ENCODE results near the gene FAM151B. TPM values are rescaled to one million over a fixed set of nuclear protein-coding genes. Genes with fewer than 3 reads are reported as not detected.
"Not testable (repeated sequence)": the region's sequence is repeated elsewhere in the genome, so short reads cannot be mapped to it uniquely, and the experiment has no call there.

FAM151B gene
- total and polyA plus RNA-seq, 3 experiments from 2014 or later, result 0.18 to 0.24 TPM; not detected in 1

DNA sequence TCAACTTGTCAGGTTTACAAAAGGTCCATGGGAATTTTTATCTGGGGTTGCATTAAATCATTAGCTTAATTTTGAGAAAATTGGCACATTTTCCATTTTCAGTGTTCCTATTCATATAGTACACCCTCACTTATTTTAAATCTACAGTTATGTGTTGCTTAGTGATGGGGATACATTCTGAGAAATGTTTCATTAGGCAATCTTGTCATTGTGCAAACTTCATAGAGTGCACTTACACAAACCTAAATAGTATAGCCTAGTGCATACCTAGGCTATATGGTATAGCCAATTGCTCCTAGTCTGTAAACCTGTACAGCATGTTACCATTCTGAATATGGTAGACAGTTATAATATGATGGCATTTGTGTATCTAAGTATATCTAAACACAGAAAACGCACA, 19.8 kb upstream of the FAM151B start:
- no peak overlapping the region for H3K27ac ChIP-seq (ENCODE audit: low read depth, low read length)
- Mint-ChIP-seq H3K27ac (no peak overlapping the region), H3K4me3 (no peak overlapping the region), H3K9me3 (peaks cover 25 to 44% (median 37%) of the 10 kb centered on the region in 5 donors), H3K36me3 (peaks cover 39 to 95% (median 80%) of the 10 kb centered on the region in 3 donors), H3K4me1 (no peaks in the 10 kb centered on the region), H3K27me3 (peaks cover 0 to 1% of the 10 kb centered on the region in 2 donors)
- ChIA-PET POLR2A (no interaction called here), CTCF (interaction anchor here (1.3 kb wide), 1 partner anchor 14 kb away, joined by 4 read pairs; no protein-coding TSS in a partner anchor)
- DNase-seq, result no peak
- H3K36me3 ChIP-seq (ENCODE audit: insufficient read depth, low read length), result no peaks in the 10 kb centered on the region
- H3K9me3 ChIP-seq (ENCODE audit: low read length), result peaks cover 3% of the 10 kb centered on the region
- H3K27me3 ChIP-seq (ENCODE audit: insufficient read depth, low read length, poor library complexity, severe bottlenecking), result no peaks in the 10 kb centered on the region
- no peak overlapping the region for H3K4me3 ChIP-seq (ENCODE audit: low read length)
- H3K4me1 ChIP-seq (ENCODE audit: insufficient read depth, low read length), result no peaks in the 10 kb centered on the region

DNA sequence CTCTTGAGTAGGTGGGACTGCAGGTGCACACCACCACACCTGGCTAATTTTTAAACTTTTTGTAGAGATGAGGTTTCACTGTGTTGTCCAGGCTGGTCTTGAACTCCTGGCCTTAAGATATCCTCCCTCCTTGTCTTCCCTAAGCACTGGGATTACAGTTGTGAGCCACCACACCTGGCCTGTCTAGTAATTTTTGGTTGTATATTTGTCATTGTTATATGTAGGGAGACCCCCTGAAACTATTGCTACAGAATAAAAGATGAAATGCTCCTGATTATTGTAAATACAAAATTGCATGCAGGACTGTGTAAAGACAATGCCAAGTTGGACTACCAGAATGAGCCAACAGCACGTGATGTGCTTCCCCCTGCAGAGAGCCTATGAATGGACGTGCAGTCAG, 17.3 kb upstream of the FAM151B start:
- H3K4me3 ChIP-seq (ENCODE audit: low read length); CTCF ChIA-PET; H3K9me3 ChIP-seq (ENCODE audit: low read length); H3K27ac Mint-ChIP-seq; H3K36me3 ChIP-seq (ENCODE audit: insufficient read depth, low read length); H3K4me1 ChIP-seq (ENCODE audit: insufficient read depth, low read length); POLR2A ChIA-PET; H3K4me3 Mint-ChIP-seq; DNase-seq; H3K4me1 Mint-ChIP-seq; H3K27ac ChIP-seq (ENCODE audit: low read depth, low read length); H3K27me3 ChIP-seq (ENCODE audit: insufficient read depth, low read length, poor library complexity, severe bottlenecking); H3K27me3 Mint-ChIP-seq: not testable (repeated sequence)
- Mint-ChIP-seq H3K9me3 (peaks cover 10 to 26% (median 22%) of the 10 kb centered on the region in 5 donors), H3K36me3 (peaks cover 45 to 97% (median 82%) of the 10 kb centered on the region in 3 donors)

GRCh38 chr5:80474929-80475328, 13.0 kb upstream of the FAM151B start:
- no peak overlapping the region for H3K4me3 ChIP-seq (ENCODE audit: low read length)
- no peaks in the 10 kb centered on the region for H3K4me1 ChIP-seq (ENCODE audit: insufficient read depth, low read length)
- H3K36me3 ChIP-seq (ENCODE audit: insufficient read depth, low read length), result no peaks in the 10 kb centered on the region
- ChIA-PET CTCF (no interaction called here), POLR2A (no interaction called here)
- H3K4me3 Mint-ChIP-seq, result no peak overlapping the region
- no peak overlapping the region for H3K27ac ChIP-seq (ENCODE audit: low read depth, low read length)
- no peak for DNase-seq
- no peaks in the 10 kb centered on the region for H3K27me3 ChIP-seq (ENCODE audit: insufficient read depth, low read length, poor library complexity, severe bottlenecking)
- H3K4me1 Mint-ChIP-seq, result no peaks in the 10 kb centered on the region
- H3K9me3 ChIP-seq (ENCODE audit: low read length), result no peaks in the 10 kb centered on the region
- no peak overlapping the region for H3K27ac Mint-ChIP-seq
- H3K9me3 Mint-ChIP-seq, result peaks cover 6 to 21% (median 16%) of the 10 kb centered on the region in 5 donors
- peaks cover 0 to 3% of the 10 kb centered on the region in 2 donors for H3K27me3 Mint-ChIP-seq
- H3K36me3 Mint-ChIP-seq, result peaks cover 35 to 86% (median 71%) of the 10 kb centered on the region in 3 donors

GRCh38 chr5:80479713-80480112, 8.2 kb upstream of the FAM151B start:
- no peak overlapping the region for H3K4me3 ChIP-seq (ENCODE audit: low read length)
- H3K36me3 ChIP-seq (ENCODE audit: insufficient read depth, low read length), result no peaks in the 10 kb centered on the region
- DNase-seq, result no peak
- H3K9me3 ChIP-seq (ENCODE audit: low read length), result no peaks in the 10 kb centered on the region
- Mint-ChIP-seq H3K4me1 (no peaks in the 10 kb centered on the region), H3K4me3 (peak overlapping the region in 1 of 7 donors; percentile 9), H3K36me3 (peaks cover 16 to 69% (median 33%) of the 10 kb centered on the region in 3 donors), H3K27me3 (peaks cover 0 to 5% of the 10 kb centered on the region in 2 donors), H3K9me3 (peaks cover 19 to 41% (median 31%) of the 10 kb centered on the region in 5 donors), H3K27ac (no peak overlapping the region)
- H3K27ac ChIP-seq (ENCODE audit: low read depth, low read length), result no peak overlapping the region
- no peaks in the 10 kb centered on the region for H3K4me1 ChIP-seq (ENCODE audit: insufficient read depth, low read length)
- POLR2A ChIA-PET, result no interaction called here
- no peaks in the 10 kb centered on the region for H3K27me3 ChIP-seq (ENCODE audit: insufficient read depth, low read length, poor library complexity, severe bottlenecking)
- CTCF ChIA-PET, result interaction anchor here (1.7 kb wide), 1 partner anchor 192 kb away, joined by 3 read pairs; no protein-coding TSS in a partner anchor

DNA sequence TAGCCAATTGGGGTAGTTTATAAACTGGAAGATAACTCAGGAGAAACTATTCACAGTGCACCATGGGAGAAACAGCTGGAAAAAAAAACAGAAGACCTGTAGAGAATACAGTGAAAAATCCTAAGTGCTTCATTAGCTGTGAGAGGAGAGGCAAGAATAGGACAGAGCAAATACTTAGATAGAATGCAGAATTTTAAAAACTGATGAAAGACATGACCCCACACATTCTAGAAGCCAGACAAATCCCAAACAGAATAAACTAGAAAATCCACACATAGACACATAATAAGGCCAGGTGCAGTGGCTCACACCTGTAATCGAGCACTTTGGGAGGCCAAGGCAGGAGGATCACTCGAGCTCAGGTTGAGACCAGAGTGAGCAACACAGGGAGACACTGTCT, 7.5 kb upstream of the FAM151B start:
- POLR2A ChIA-PET, result no interaction called here
- peaks cover 9 to 69% (median 27%) of the 10 kb centered on the region in 3 donors for H3K36me3 Mint-ChIP-seq
- H3K27me3 ChIP-seq (ENCODE audit: insufficient read depth, low read length, poor library complexity, severe bottlenecking), result no peaks in the 10 kb centered on the region
- H3K9me3 Mint-ChIP-seq, result peaks cover 23 to 48% (median 35%) of the 10 kb centered on the region in 5 donors
- no peaks in the 10 kb centered on the region for H3K9me3 ChIP-seq (ENCODE audit: low read length)
- H3K27ac Mint-ChIP-seq, result no peak overlapping the region
- H3K4me1 Mint-ChIP-seq, result no peaks in the 10 kb centered on the region
- no peaks in the 10 kb centered on the region for H3K4me1 ChIP-seq (ENCODE audit: insufficient read depth, low read length)
- no peak overlapping the region for H3K4me3 Mint-ChIP-seq
- no peak overlapping the region for H3K27ac ChIP-seq (ENCODE audit: low read depth, low read length)
- H3K27me3 Mint-ChIP-seq, result peaks cover 3 to 9% of the 10 kb centered on the region in 2 donors
- no peak for DNase-seq
- no peak overlapping the region for H3K4me3 ChIP-seq (ENCODE audit: low read length)
- no peaks in the 10 kb centered on the region for H3K36me3 ChIP-seq (ENCODE audit: insufficient read depth, low read length)
- CTCF ChIA-PET, result no interaction called here

DNA sequence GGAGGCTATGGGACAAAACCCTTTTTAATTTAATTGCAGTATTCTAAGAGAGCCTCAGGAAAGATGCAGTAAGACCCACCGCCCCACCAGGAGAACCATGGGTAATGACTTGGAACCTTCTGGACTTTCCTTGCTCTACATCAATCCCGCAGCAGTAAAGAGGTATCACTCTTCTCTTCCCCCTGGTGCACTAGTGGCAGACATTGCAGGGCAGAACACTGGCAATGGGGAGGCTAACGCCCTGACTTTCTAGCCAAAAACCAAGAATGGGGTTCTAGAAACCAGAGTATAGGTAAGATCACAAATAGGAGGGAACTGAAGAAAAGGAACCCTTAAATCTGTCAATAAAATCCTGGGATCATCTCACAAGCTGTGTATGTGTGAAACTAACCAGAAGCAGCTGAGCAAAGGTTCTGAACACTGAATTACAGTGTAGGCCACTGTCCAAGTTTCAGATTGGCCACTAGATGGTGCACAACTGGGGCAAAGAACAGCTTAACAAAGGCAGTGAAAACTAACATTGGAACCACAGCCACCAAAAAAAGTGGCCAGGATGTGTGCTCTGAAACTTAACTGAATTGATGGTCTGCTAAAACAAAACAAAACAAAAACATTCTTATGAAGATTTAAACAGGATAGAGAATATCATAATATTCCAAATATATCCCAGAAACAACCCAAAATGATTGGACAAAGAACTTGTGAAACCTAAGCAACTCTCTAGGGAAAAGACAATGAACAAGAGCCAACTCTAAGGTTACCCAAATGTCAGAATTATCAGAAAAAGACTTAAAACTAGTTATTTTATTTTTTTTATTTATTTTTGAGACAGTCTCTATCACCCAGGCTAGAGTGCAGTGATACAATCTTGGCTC, 6.6 kb upstream of the FAM151B start:
- Histone ChIP-seq H3K4me3 (ENCODE audit: low read length) (no peak overlapping the region), H3K27ac (ENCODE audit: low read depth, low read length) (no peak overlapping the region), H3K36me3 (ENCODE audit: insufficient read depth, low read length) (no peaks in the 10 kb centered on the region), H3K27me3 (ENCODE audit: insufficient read depth, low read length, poor library complexity, severe bottlenecking) (no peaks in the 10 kb centered on the region), H3K9me3 (ENCODE audit: low read length) (no peaks in the 10 kb centered on the region), H3K4me1 (ENCODE audit: insufficient read depth, low read length) (no peaks in the 10 kb centered on the region)
- peak in 1 of 5 donors; percentile 6 for DNase-seq
- Mint-ChIP-seq H3K4me3 (peak overlapping the region in 1 of 7 donors; percentile 10), H3K27me3 (peaks cover 7 to 12% of the 10 kb centered on the region in 2 donors), H3K36me3 (peaks cover 6 to 64% (median 20%) of the 10 kb centered on the region in 3 donors), H3K9me3 (peaks cover 23 to 52% (median 36%) of the 10 kb centered on the region in 5 donors), H3K27ac (no peak overlapping the region), H3K4me1 (no peaks in the 10 kb centered on the region)
- POLR2A ChIA-PET, result no interaction called here
- CTCF ChIA-PET, result interaction anchor here (1.2 kb wide), 1 partner anchor 13 kb away, joined by 4 read pairs; no protein-coding TSS in a partner anchor

- Histone ChIP-seq H3K36me3 (ENCODE audit: insufficient read depth, low read length) (no peaks in the 10 kb centered on the region), H3K4me3 (ENCODE audit: low read length) (no peak overlapping the region), H3K9me3 (ENCODE audit: low read length) (no peaks in the 10 kb centered on the region), H3K27ac (ENCODE audit: low read depth, low read length) (no peak overlapping the region), H3K27me3 (ENCODE audit: insufficient read depth, low read length, poor library complexity, severe bottlenecking) (no peaks in the 10 kb centered on the region), H3K4me1 (ENCODE audit: insufficient read depth, low read length) (no peaks in the 10 kb centered on the region)
- DNase-seq, result no peak
- POLR2A ChIA-PET, result no interaction called here
- Mint-ChIP-seq H3K27ac (no peak overlapping the region), H3K27me3 (peaks cover 17 to 18% of the 10 kb centered on the region in 2 donors), H3K9me3 (peaks cover 23 to 61% (median 38%) of the 10 kb centered on the region in 5 donors), H3K4me3 (no peak overlapping the region), H3K4me1 (peaks cover 4 to 9% (median 8%) of the 10 kb centered on the region in 3 donors), H3K36me3 (peaks cover 6 to 62% (median 12%) of the 10 kb centered on the region in 3 donors)
- CTCF ChIA-PET, result interaction anchor here (1.2 kb wide), 1 partner anchor 15 kb away, joined by 4 read pairs; no protein-coding TSS in a partner anchor
Observed at GRCh38 chr5:80482578-80482977, 5.3 kb upstream of the FAM151B start.

DNA sequence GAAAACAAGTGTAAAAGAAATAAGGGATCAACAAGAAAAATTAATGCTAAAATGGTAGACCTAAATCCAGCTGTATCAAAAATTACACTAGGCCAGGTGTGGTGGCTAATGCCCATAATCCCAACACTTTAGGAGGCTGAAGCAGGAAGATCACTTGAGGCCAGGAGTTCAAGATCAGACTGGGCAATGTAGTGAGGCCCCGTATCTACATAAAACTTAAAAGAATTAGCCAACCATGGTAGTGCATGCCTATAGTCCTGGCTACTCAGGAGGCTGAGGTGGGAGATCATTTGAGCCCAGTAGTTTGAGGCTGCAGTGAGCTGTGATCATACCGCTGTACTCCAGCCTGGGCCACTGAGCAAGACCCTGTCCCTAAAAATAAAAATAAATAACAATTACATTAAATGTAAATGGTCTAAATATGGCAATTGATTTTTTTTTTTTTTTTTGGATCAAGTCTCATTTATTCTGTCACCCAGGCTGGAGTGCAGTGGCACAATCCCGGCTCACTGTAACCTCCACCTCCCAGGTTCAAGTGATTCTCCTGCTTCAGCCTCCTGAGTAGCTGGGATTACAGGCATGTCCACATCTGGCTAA, 4.2 kb upstream of the FAM151B start:
- ChIA-PET POLR2A (no interaction called here), CTCF (no interaction called here)
- H3K36me3 Mint-ChIP-seq, result peaks cover 3 to 58% (median 7%) of the 10 kb centered on the region in 3 donors
- no peak for DNase-seq
- no peak overlapping the region for H3K4me3 Mint-ChIP-seq
- Histone ChIP-seq H3K4me3 (ENCODE audit: low read length) (no peak overlapping the region), H3K9me3 (ENCODE audit: low read length) (no peaks in the 10 kb centered on the region), H3K36me3 (ENCODE audit: insufficient read depth, low read length) (no peaks in the 10 kb centered on the region), H3K27ac (ENCODE audit: low read depth, low read length) (no peak overlapping the region), H3K4me1 (ENCODE audit: insufficient read depth, low read length) (no peaks in the 10 kb centered on the region), H3K27me3 (ENCODE audit: insufficient read depth, low read length, poor library complexity, severe bottlenecking) (no peaks in the 10 kb centered on the region)
- H3K27ac Mint-ChIP-seq, result no peak overlapping the region
- H3K27me3 Mint-ChIP-seq, result peaks cover 20 to 23% of the 10 kb centered on the region in 2 donors
- peaks cover 23 to 61% (median 38%) of the 10 kb centered on the region in 5 donors for H3K9me3 Mint-ChIP-seq
- peaks cover 8 to 18% (median 15%) of the 10 kb centered on the region in 3 donors for H3K4me1 Mint-ChIP-seq

All from CD8-positive, alpha-beta memory T cell (primary cell).